Measurements from ENCODE around the gene COQ8A. TPM values are rescaled to one million over a fixed set of nuclear protein-coding genes. Genes with fewer than 3 reads are reported as not detected.

COQ8A gene
- polyA plus RNA-seq, 1 donor from 2014 or later: 13.2 TPM

DNA sequence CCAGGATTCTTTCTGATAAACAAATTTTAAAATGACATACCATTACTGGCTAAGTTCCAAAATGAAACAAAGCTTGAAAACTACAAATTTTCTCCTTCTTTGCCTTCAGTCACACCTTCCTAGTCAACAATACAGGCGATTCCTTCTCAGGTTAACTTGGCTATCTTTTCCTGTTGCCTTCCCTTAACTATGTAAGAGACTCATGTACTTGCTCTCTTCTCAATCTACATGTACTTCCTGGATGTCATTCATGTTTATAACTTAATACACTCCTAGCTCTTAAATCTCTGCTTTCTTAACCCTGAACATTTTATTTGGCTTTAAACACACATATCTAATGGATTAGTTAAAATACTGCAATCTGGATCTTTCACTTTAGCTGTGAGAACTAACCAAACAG, 97.0 kb downstream of the COQ8A start:
- Histone ChIP-seq H3K27me3 (ENCODE audit: insufficient read depth, low read depth, low read length) (no peaks in the 10 kb centered on the region), H2AFZ (ENCODE audit: low read depth, low read length) (no peak overlapping the region), H3K9me2 (ENCODE audit: insufficient read depth, low read length) (no peaks in the 10 kb centered on the region), H3K36me3 (ENCODE audit: insufficient read depth, low read length) (peaks cover 7% of the 10 kb centered on the region), H3K9ac (ENCODE audit: low read length) (no peak overlapping the region), H3K9me3 (ENCODE audit: low read length) (no peaks in the 10 kb centered on the region), H3K4me2 (ENCODE audit: low read length) (no peak overlapping the region), H3K27ac (ENCODE audit: low read length) (no peak overlapping the region), H3F3A (ENCODE audit: insufficient read depth, low read length, poor library complexity, severe bottlenecking) (no peaks in the 10 kb centered on the region), H3K79me2 (replicated peaks; ENCODE audit: insufficient read depth, low read length) (no peaks in the 10 kb centered on the region), H4K20me1 (ENCODE audit: insufficient read depth) (no peaks in the 10 kb centered on the region), H3K4me3 (ENCODE audit: low read length) (no peak overlapping the region)
- TF ChIP-seq POLR2AphosphoS5 (IDR thresholded peaks at IDR 0.05): no peak
- no peak for TF ChIP-seq EP300 (conservative IDR thresholded peaks at IDR 0.05; ENCODE audit: poor library complexity, severe bottlenecking)
- TF ChIP-seq, protein P1, sequence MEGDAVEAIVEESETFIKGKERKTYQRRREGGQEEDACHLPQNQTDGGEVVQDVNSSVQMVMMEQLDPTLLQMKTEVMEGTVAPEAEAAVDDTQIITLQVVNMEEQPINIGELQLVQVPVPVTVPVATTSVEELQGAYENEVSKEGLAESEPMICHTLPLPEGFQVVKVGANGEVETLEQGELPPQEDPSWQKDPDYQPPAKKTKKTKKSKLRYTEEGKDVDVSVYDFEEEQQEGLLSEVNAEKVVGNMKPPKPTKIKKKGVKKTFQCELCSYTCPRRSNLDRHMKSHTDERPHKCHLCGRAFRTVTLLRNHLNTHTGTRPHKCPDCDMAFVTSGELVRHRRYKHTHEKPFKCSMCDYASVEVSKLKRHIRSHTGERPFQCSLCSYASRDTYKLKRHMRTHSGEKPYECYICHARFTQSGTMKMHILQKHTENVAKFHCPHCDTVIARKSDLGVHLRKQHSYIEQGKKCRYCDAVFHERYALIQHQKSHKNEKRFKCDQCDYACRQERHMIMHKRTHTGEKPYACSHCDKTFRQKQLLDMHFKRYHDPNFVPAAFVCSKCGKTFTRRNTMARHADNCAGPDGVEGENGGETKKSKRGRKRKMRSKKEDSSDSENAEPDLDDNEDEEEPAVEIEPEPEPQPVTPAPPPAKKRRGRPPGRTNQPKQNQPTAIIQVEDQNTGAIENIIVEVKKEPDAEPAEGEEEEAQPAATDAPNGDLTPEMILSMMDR (IDR thresholded peaks at IDR 0.05; ENCODE audit: poor library complexity, severe bottlenecking): no peak
- no peak for TF ChIP-seq EZH2 (IDR thresholded peaks at IDR 0.05; ENCODE audit: borderline replicate concordance, insufficient read depth, low read length, poor library complexity, severe bottlenecking)
- TF ChIP-seq RAD21 (conservative IDR thresholded peaks at IDR 0.05): no peak
- no peak for TF ChIP-seq TAF1 (IDR thresholded peaks at IDR 0.05; ENCODE audit: low read depth)
- TF ChIP-seq, protein P2, sequence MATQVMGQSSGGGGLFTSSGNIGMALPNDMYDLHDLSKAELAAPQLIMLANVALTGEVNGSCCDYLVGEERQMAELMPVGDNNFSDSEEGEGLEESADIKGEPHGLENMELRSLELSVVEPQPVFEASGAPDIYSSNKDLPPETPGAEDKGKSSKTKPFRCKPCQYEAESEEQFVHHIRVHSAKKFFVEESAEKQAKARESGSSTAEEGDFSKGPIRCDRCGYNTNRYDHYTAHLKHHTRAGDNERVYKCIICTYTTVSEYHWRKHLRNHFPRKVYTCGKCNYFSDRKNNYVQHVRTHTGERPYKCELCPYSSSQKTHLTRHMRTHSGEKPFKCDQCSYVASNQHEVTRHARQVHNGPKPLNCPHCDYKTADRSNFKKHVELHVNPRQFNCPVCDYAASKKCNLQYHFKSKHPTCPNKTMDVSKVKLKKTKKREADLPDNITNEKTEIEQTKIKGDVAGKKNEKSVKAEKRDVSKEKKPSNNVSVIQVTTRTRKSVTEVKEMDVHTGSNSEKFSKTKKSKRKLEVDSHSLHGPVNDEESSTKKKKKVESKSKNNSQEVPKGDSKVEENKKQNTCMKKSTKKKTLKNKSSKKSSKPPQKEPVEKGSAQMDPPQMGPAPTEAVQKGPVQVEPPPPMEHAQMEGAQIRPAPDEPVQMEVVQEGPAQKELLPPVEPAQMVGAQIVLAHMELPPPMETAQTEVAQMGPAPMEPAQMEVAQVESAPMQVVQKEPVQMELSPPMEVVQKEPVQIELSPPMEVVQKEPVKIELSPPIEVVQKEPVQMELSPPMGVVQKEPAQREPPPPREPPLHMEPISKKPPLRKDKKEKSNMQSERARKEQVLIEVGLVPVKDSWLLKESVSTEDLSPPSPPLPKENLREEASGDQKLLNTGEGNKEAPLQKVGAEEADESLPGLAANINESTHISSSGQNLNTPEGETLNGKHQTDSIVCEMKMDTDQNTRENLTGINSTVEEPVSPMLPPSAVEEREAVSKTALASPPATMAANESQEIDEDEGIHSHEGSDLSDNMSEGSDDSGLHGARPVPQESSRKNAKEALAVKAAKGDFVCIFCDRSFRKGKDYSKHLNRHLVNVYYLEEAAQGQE (IDR thresholded peaks at IDR 0.05; ENCODE audit: borderline replicate concordance): no peak
- no peak for TF ChIP-seq SMC3 (conservative IDR thresholded peaks at IDR 0.05; ENCODE audit: poor library complexity)
- TF ChIP-seq MXI1 (conservative IDR thresholded peaks at IDR 0.05; ENCODE audit: poor library complexity, severe bottlenecking): no peak

Small RNA genes lying within 50 kb of the gene (small RNA-seq; reads per million reads assigned to genes)
- gene AL353689.1: 0 reads per million in 3 experiments

Other genes starting within 250 kb of the COQ8A start
- 0.19 TPM in 1 of 2 replicates, not detected in the other for gene ITPKB, start 201.0 kb upstream of the COQ8A start, polyA plus RNA-seq
- gene PSEN2, start 69.7 kb upstream of the COQ8A start, polyA plus RNA-seq: 12.9 and 14.5 TPM in 2 replicates

Measured in neural cell (in vitro differentiated cells).